Activated T-helper 17 cell treated with anti-CD3 and anti-CD28 coated beads, Interleukin-2, amount 50 U/mL, for 72 hours (primary cell): ENCODE measurements around the gene LRBA. TPM values are rescaled to one million over a fixed set of nuclear protein-coding genes. Genes with fewer than 3 reads are reported as not detected.
"Not testable (repeated sequence)": the region's sequence is repeated elsewhere in the genome, so short reads cannot be mapped to it uniquely, and the experiment has no call there.

ENCODE experiments used
- ATAC-seq: fragments of 150-1000 bp; cut with Tn5 transposase; replicated peaks from 2 replicates; pipeline ENCODE4 v1.10.0; 2021; ENCODE audit warnings: mild to moderate bottlenecking, moderate library complexity
- H3K27ac Mint-ChIP-seq: one replicate; pipeline ENCODE4 v1.8.0; 2022; ENCODE audit warnings: mixed read lengths
- H3K27me3 Mint-ChIP-seq: one replicate; pipeline ENCODE4 v1.8.0; 2022; ENCODE audit warnings: mixed read lengths
- H3K36me3 Mint-ChIP-seq: one replicate; pipeline ENCODE4 v1.8.0; 2022; ENCODE audit warnings: low read depth, mild to moderate bottlenecking, mixed read lengths
- H3K4me1 Mint-ChIP-seq: one replicate; pipeline ENCODE4 v1.8.0; 2022; ENCODE audit warnings: mixed read lengths
- H3K4me3 Mint-ChIP-seq: one replicate; pipeline ENCODE4 v1.8.0; 2022; ENCODE audit warnings: mild to moderate bottlenecking, mixed read lengths
- H3K9me3 Mint-ChIP-seq: one replicate; pipeline ENCODE4 v1.8.0; 2022; ENCODE audit warnings: mixed read lengths
- total RNA-seq, 2 donors: library from RNA; stranded (reverse); gene quantifications; one replicate each; pipeline ENCODE4 v1.2.3, GENCODE V29; 2022

LRBA gene
- total RNA-seq, 2 donors from 2014 or later: 65.2 to 83.4 TPM

DNA sequence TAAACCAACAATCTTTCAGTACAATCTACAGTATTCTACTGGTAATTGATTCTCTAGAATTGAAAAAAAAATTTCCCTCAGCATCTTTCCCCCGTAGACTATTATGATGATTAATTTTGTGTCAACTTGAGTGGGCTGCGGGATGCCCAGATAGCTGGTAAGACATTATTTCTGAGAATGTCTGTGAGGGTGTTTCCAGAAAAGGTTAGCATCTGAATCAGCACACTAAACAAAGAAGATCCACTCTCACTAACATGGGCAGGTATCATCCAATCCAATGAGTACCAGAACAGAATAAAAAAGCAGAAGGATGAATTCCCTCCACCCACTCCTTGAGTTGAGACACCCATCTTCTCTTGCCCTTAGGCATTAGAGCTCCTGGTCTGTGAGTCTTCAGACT lies 619.2 kb downstream of the LRBA start:
- H3K36me3 Mint-ChIP-seq: peaks cover 51% of the 10 kb centered on the region
- no peaks in the 10 kb centered on the region for H3K9me3 Mint-ChIP-seq
- peak overlapping the region; percentile 59 for H3K27ac Mint-ChIP-seq
- H3K4me1 Mint-ChIP-seq: peaks cover 12% of the 10 kb centered on the region
- H3K4me3 Mint-ChIP-seq: peak overlapping the region; percentile 10
- H3K27me3 Mint-ChIP-seq: no peaks in the 10 kb centered on the region
- peak; percentile 95 for ATAC-seq

DNA sequence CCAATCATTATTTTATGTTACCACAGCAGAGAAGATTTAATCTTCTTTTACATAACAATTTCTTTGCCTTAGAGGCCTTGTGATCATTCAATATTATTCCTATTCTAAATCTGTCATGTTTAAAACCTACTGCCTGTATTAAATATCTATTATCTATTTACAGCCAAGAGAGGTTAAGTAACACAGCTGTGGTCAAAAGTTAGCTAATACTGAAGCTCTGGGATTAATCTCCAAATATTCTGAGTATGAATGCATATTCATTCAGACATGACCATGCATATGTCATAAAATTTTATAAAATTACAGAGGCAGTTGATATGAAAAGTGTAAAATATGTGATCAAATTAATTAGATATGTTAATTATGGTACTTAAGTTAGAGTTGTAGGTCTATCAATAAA lies 621.0 kb downstream of the LRBA start:
- Mint-ChIP-seq H3K4me3 (no peak overlapping the region), H3K9me3 (no peaks in the 10 kb centered on the region), H3K4me1 (peaks cover 12% of the 10 kb centered on the region), H3K36me3 (peaks cover 44% of the 10 kb centered on the region), H3K27ac (no peak overlapping the region), H3K27me3 (no peaks in the 10 kb centered on the region)
- ATAC-seq: no peak

DNA sequence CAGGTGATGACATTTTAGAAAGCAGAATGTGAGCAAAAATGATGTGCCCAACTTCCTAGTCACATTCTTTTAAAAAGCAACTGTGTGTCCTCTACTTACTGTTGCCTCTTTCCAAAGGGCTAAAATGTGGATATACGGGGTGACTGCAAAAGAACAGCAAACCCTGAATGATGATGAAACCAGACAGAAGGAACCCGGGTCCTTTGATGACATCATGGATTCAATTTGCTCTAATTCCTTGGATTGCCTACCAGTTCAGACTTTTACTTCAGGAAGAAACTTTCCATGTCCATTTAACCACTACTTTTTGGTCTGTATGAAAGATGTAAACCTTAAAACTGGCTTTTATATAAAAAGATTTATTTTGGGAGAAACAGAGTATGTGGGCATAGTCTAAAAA lies 624.0 kb downstream of the LRBA start:
- Mint-ChIP-seq H3K36me3 (peaks cover 43% of the 10 kb centered on the region), H3K9me3 (no peaks in the 10 kb centered on the region), H3K27me3 (no peaks in the 10 kb centered on the region), H3K27ac (no peak overlapping the region), H3K4me3 (no peak overlapping the region), H3K4me1 (peaks cover 6% of the 10 kb centered on the region)
- no peak for ATAC-seq

DNA sequence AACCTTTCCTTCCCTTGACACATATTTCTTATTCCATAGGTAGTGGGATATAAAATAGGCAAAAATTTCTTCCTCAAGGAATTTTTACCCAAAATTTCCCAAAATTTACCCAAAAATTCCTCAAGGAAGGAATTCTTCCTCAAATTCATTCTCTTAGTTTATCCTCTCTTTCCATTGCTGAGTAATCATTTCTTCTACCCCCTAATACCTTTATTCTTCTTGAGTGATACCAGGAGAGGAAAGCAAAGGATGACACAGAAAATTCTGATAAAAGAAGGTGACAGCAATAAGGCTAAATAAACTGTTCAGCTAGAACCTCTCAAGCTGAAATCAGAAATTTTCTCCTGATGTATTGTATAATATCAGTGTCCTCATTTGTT lies 624.6 kb downstream of the LRBA start:
- Mint-ChIP-seq H3K27me3 (no peaks in the 10 kb centered on the region), H3K27ac (no peak overlapping the region)
- ATAC-seq: no peak

DNA sequence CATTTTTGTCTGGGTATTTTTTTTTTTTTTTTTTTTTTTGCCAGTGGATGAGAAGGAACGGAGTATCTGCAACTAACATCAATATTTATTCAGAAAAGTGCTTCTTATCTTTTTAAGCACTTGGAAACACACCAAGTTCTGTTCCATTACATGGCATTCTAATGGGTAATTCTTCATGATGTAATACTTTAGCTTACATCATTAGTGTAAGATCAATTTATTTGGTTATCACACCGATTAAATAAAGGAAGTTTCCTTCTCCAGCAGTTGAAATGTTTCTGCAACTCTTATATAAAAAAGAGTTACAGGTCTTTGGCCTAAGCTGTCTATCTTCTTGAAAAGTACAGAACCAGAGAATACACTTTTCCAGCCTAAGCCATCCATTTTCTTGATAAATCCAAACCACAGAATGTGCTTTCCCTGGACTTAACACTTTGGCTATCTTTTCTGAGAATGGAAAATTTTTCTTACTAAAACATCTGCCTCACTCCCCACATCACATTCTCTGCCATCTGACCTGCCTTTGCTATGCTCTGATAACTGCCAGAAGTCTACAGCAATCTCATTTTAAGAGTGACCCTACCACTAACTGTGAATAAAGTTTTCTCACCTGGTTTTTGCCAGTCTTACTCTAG lies 625.1 kb downstream of the LRBA start:
- Mint-ChIP-seq H3K4me1 (no peaks in the 10 kb centered on the region), H3K27ac (no peak overlapping the region)
- no peak for ATAC-seq

More for the DNA sequence above, 624.6 kb downstream of the LRBA start:
- Mint-ChIP-seq H3K36me3 (peaks cover 40% of the 10 kb centered on the region), H3K9me3 (no peaks in the 10 kb centered on the region), H3K4me1 (peaks cover 1% of the 10 kb centered on the region), H3K4me3 (no peak overlapping the region)

DNA sequence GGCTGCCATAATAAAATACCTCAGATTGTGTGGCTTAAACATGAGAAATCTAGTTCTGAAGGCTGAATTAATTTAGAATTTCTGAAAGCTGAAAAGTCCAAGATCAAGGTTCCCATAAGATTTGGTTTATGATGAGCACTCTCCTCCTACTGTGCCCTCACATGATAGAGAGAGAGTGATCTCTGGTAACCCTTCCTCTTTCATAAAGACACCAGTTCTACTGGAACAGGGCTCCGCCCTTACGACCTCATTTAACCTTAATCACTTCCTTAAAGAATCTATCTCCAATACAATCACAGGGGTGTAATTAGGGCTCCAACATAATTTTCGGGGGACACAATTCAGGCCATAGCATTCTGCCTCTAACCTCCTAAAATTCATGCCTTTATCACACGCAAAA lies 627.1 kb downstream of the LRBA start:
- ATAC-seq: no peak
- Mint-ChIP-seq H3K4me3 (no peak overlapping the region), H3K27me3 (no peaks in the 10 kb centered on the region)

More for the DNA sequence above, 625.1 kb downstream of the LRBA start:
- H3K9me3 Mint-ChIP-seq: no peaks in the 10 kb centered on the region
- peaks cover 38% of the 10 kb centered on the region for H3K36me3 Mint-ChIP-seq
- H3K27me3 Mint-ChIP-seq: no peaks in the 10 kb centered on the region
- H3K4me3 Mint-ChIP-seq: no peak overlapping the region

DNA sequence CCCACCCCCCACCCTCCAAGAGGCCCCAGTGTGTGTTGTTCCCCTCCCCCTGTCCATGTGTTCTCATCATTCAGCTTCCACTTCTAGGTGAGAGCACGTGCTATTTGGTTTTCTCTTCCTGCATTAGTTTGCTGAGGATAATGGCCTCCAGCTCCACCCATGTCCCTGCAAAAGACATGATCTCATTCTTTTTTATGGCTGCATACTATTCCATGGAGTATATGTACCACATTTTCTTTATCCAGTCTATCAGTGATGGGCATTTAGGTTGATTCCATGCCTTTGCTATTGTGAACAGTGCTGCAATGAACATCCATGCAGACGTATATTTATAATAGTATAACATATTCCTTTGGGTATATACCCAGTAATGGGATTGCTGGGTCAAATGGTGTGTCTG lies 628.7 kb downstream of the LRBA start:
- peaks cover 12% of the 10 kb centered on the region for H3K36me3 Mint-ChIP-seq
- not testable (repeated sequence) for H3K4me1 Mint-ChIP-seq

More for the DNA sequence above, 627.1 kb downstream of the LRBA start:
- H3K27ac Mint-ChIP-seq: no peak overlapping the region
- H3K4me1 Mint-ChIP-seq: no peaks in the 10 kb centered on the region
- H3K36me3 Mint-ChIP-seq: peaks cover 28% of the 10 kb centered on the region
- H3K9me3 Mint-ChIP-seq: no peaks in the 10 kb centered on the region

DNA sequence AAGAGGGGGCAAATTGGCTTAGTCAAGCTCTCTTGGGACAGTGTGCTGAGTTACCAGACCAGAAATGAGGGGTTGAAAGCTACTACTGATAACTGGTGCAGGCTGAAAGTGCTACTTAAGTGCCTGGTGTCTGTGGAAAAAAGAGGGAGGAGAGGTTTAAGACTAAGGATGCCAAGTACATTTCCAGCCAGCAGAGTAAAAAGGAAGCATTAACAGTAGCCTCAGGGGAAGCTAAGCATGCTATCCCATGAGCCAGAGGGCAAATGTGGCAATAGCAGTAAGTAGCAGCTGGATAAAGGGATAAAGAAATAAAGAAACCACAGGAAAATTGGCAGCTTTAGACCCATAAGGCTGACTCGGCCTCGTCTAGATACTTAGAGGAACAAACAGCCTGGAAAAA lies 629.5 kb downstream of the LRBA start:
- Mint-ChIP-seq H3K36me3 (peaks cover 4% of the 10 kb centered on the region), H3K4me1 (no peaks in the 10 kb centered on the region), H3K27ac (no peak overlapping the region), H3K4me3 (no peak overlapping the region), H3K27me3 (no peaks in the 10 kb centered on the region), H3K9me3 (no peaks in the 10 kb centered on the region)
- ATAC-seq: no peak

More for the DNA sequence above, 628.7 kb downstream of the LRBA start:
- H3K27ac Mint-ChIP-seq, H3K4me3 Mint-ChIP-seq, H3K27me3 Mint-ChIP-seq, H3K9me3 Mint-ChIP-seq, ATAC-seq: not testable (repeated sequence)

DNA sequence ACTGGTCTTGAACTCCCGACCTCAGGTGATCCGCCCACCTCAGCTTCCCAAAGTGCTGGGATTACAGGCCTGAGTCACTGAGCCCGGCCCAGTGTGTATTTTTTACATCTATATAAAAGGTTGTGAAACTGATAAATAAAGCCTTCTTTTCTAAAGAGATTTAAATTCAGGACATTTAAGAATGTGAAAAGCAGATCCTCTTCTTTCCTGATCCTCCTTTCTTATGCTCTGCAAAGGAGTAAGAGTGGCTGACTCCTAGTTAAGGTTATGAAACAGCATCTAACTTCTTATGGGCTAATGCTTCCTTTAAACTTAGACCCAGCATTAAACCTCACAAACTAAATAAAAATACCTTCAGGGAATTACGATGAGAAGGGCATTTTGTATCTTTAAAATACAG lies 630.8 kb downstream of the LRBA start:
- H3K27me3 Mint-ChIP-seq: no peaks in the 10 kb centered on the region
- H3K9me3 Mint-ChIP-seq: no peaks in the 10 kb centered on the region
- no peaks in the 10 kb centered on the region for H3K4me1 Mint-ChIP-seq
- no peak overlapping the region for H3K27ac Mint-ChIP-seq
- ATAC-seq: no peak
- H3K36me3 Mint-ChIP-seq: no peaks in the 10 kb centered on the region
- H3K4me3 Mint-ChIP-seq: no peak overlapping the region

DNA sequence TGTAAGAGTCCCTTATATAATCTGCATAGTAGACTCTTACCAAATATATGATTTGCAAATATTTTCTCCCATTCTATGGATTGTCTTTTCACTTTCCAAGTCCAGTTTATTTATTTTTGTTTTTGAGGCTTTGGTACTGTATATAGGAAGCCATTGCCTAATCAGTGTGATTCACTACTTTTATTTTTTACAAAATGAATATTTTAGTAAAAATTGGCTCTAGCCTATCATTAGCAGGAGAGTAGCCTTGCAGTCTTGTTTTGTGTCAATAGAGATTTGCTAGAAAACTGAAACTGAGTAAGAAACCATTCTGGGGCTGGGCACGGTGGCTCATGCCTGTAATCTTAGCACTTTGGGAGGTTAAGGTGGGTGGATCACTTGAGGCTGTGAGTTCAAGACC lies 633.1 kb downstream of the LRBA start:
- Mint-ChIP-seq H3K4me1 (no peaks in the 10 kb centered on the region), H3K27ac (no peak overlapping the region), H3K9me3 (no peaks in the 10 kb centered on the region), H3K36me3 (peaks cover 6% of the 10 kb centered on the region), H3K27me3 (no peaks in the 10 kb centered on the region), H3K4me3 (no peak overlapping the region)
- ATAC-seq: no peak

DNA sequence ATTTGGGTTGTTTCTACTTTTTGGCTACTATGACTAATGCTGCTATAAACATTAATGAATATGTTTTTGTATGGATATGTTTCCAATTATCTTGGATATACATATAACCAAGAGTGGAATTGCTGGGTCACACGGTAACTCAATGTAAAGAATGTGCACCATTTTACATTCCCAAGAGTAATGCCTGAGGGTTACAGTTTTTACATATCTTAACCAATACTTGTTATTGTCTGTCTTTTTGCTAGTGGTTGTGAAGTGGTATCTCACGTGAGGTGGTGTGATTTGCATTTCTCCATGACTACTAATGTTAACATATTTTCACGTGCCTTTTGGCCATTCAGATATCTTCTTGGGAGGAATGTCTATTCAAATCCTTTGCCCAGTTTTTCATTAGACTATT lies 633.5 kb downstream of the LRBA start:
- no peak overlapping the region for H3K4me3 Mint-ChIP-seq
- ATAC-seq: no peak
- H3K9me3 Mint-ChIP-seq: no peaks in the 10 kb centered on the region
- H3K27ac Mint-ChIP-seq: no peak overlapping the region
- H3K36me3 Mint-ChIP-seq: peaks cover 6% of the 10 kb centered on the region
- no peaks in the 10 kb centered on the region for H3K4me1 Mint-ChIP-seq
- H3K27me3 Mint-ChIP-seq: no peaks in the 10 kb centered on the region

DNA sequence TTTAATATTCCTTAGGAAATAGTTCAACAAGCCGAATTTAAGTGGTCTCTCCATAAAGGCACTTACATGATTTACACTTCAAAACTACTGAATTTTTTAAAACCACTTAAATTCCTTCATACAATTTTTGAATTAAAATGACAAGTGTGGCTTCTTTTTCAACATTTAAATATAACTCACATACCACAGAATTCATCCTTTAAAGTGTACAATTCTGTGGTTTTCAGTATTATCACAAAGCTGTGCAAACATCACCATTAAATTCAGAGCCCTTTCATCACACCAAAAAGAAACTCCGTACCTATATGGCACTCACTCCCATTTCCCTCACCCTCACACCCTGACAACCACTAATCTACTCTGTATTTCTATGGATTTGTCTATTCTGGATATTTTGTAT lies 634.0 kb downstream of the LRBA start:
- Mint-ChIP-seq H3K9me3 (no peaks in the 10 kb centered on the region), H3K27ac (no peak overlapping the region), H3K27me3 (no peaks in the 10 kb centered on the region), H3K36me3 (peaks cover 6% of the 10 kb centered on the region), H3K4me3 (no peak overlapping the region), H3K4me1 (no peaks in the 10 kb centered on the region)
- ATAC-seq: no peak

DNA sequence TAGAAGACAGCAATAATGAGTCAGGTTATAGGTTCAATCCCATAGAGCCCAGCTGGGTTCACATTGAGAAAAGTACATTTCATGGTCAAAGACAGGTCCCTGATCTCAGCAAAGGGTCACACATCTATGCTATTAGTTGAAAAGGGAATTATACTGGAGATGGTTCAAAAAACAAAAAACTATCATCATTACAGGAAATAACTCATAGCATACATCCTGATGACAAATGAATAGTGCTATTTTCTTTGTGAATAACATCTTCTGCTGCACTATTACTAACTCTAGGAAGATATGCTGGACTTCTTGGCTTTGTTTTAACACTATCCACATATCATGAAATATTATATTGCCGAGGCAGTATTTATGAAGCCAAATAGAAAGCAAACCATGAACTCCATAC lies 635.6 kb downstream of the LRBA start:
- Mint-ChIP-seq H3K4me1 (no peaks in the 10 kb centered on the region), H3K27me3 (no peaks in the 10 kb centered on the region), H3K9me3 (no peaks in the 10 kb centered on the region), H3K4me3 (no peak overlapping the region), H3K36me3 (peaks cover 12% of the 10 kb centered on the region), H3K27ac (no peak overlapping the region)
- ATAC-seq: no peak

DNA sequence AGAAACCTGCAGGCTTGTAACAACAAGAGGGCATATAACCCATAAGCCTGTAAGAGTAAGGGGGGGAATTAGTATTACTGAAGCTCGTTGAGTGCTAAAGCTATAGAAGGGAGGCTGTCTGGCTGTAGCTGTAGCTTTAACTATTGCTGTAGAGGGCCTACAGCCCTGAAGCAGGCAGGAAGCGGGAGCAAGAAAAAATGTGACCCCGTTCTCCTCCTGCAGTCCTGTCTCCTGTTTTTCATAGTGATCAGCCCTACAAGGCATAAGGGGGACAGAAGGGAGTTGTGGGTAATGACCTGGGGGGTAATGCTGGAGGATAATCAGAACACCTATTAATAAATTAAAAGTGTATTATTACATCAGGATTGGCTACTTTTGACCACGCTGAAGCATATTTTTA lies 640.1 kb downstream of the LRBA start:
- no peak for ATAC-seq
- Mint-ChIP-seq H3K36me3 (peaks cover 16% of the 10 kb centered on the region), H3K27me3 (no peaks in the 10 kb centered on the region)

DNA sequence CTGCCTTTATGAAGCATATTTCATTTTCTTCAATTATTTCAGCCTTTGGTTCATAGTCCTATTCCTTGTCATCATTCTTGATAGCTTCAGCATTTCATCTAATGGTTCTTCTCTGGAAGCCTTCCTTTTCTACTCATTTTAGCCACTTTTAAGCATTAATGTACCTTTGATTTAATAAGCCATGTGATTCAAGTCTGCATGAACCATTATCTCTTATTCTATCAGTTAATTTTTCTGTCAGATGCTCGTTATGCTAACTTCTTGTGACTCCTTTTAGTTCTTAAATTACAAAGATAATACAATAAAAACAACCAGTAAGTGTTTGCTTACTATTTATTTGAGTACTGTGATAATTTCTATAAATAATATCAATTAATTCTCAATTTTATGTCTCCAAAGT lies 643.2 kb downstream of the LRBA start:
- Mint-ChIP-seq H3K36me3 (peaks cover 10% of the 10 kb centered on the region), H3K9me3 (no peaks in the 10 kb centered on the region), H3K27ac (no peak overlapping the region), H3K27me3 (no peaks in the 10 kb centered on the region), H3K4me3 (no peak overlapping the region), H3K4me1 (no peaks in the 10 kb centered on the region)
- no peak for ATAC-seq

More for the DNA sequence above, 640.1 kb downstream of the LRBA start:
- Mint-ChIP-seq H3K9me3 (no peaks in the 10 kb centered on the region), H3K4me1 (no peaks in the 10 kb centered on the region), H3K4me3 (no peak overlapping the region), H3K27ac (no peak overlapping the region)
